GM12878 (cell line): ENCODE measurements around the gene CALN1. TPM values are rescaled to one million over a fixed set of nuclear protein-coding genes. Genes with fewer than 3 reads are reported as not detected.

Experiments
- ATAC-seq: fragments of 200-7000 bp; cut with Tn5 transposase; 3 replicates; pipeline ENCODE4 v1.9.1; 2020; ENCODE audit warnings: mild to moderate bottlenecking, moderate library complexity
- BruUV-seq: library from RNA; stranded (reverse); fragments of 400-500 nt; replicated peaks from 2 replicates; lab custom pipeline; 2021; lab: Mats Ljungman, UMichigan
- CTCF ChIA-PET: fragments of 300-600 bp; sonication (Branson Sonifier 250); formaldehyde crosslinking; extraction: SDS; loops from one replicate; lab custom pipeline; 2021; ENCODE audit warnings: inconsistent platforms; lab: Yijun Ruan, JAX
- POLR2A ChIA-PET: fragments of 350-600 bp; formaldehyde crosslinking; extraction: SDS; loops from one replicate; lab custom pipeline; 2021; ENCODE audit warnings: inconsistent platforms; lab: Charles Lee
- RAD21 ChIA-PET: fragments of 300-600 bp; sonication (Branson Sonifier 250); formaldehyde crosslinking; loops from one replicate; lab custom pipeline; 2023; ENCODE audit warnings: antibody characterized with exemption; ENCODE audit not compliant: unreplicated experiment; lab: Charles Lee
- SMC1A ChIA-PET: fragments of 300-600 bp; sonication (Branson Sonifier 250); formaldehyde crosslinking; loops from one replicate; lab custom pipeline; 2023; ENCODE audit not compliant: unreplicated experiment, uncharacterized antibody; lab: Charles Lee
- DNase-seq: peaks from one replicate; pipeline ENCODE4 v3.0.0-alpha.2; 2011; ENCODE audit warnings: low read depth, low spot score
- FAIRE-seq: peaks from 3 replicates; lab custom pipeline; 2011; peaks lifted over from hg19 to GRCh38; lab: Jason Lieb, UNC
- H2AFZ ChIP-seq: 2 replicates; pipeline ENCODE4 v1.6.0; 2011; ENCODE audit warnings: low read depth, low read length, control low read depth; ENCODE audit not compliant: control insufficient read depth
- H3K27ac ChIP-seq: 2 replicates; pipeline ENCODE4 v1.5.1; 2011; ENCODE audit warnings: control low read depth; ENCODE audit not compliant: control insufficient read depth, insufficient read depth
- H3K27me3 ChIP-seq, 2 experiments: replicated peaks in 1 of 2; 2 replicates each; pipeline versions ENCODE4 v1.6.0 to v1.6.1; 2011; ENCODE audit warnings: low read length in 1 of 2; ENCODE audit not compliant: control insufficient read depth in 2 of 2, insufficient read depth in 2 of 2
- H3K36me3 ChIP-seq, 2 experiments: 2 replicates each; pipeline ENCODE4 v1.5.1; 2011; ENCODE audit warnings: low read length in 1 of 2; ENCODE audit not compliant: control insufficient read depth in 2 of 2, insufficient read depth in 2 of 2
- H3K4me1 ChIP-seq: 2 replicates; pipeline ENCODE4 v1.6.1; 2011; ENCODE audit warnings: mild to moderate bottlenecking, low read length, moderate library complexity, mixed read lengths; ENCODE audit not compliant: control insufficient read depth, insufficient read depth
- H3K4me2 ChIP-seq: 2 replicates; pipeline ENCODE4 v1.6.0; 2011; ENCODE audit warnings: control low read depth; ENCODE audit not compliant: control insufficient read depth, insufficient read depth
- H3K4me3 ChIP-seq: fragments of 200-600 bp; sonication (generic); 2 replicates; pipeline ENCODE4 v1.5.1; 2016
- H3K79me2 ChIP-seq: 2 replicates; pipeline ENCODE4 v1.6.0; 2011; ENCODE audit warnings: low read length; ENCODE audit not compliant: control insufficient read depth, insufficient read depth
- H3K9ac ChIP-seq: 2 replicates; pipeline ENCODE4 v1.8.0; 2011; ENCODE audit warnings: low read length, control low read depth, mixed read lengths; ENCODE audit not compliant: control insufficient read depth, insufficient read depth
- H3K9me3 ChIP-seq: replicated peaks from 3 replicates; pipeline ENCODE4 v1.5.1; 2011; ENCODE audit warnings: mild to moderate bottlenecking, low read length; ENCODE audit not compliant: control insufficient read depth, insufficient read depth
- H4K20me1 ChIP-seq: 2 replicates; pipeline ENCODE4 v1.6.0; 2011; ENCODE audit not compliant: control insufficient read depth, insufficient read depth
- CHD1 ChIP-seq: IDR thresholded peaks from 2 replicates; pipeline ENCODE4 v1.6.1; 2012; ENCODE audit warnings: low read depth, low read length, improper control_type of control experiment
- DPF2 ChIP-seq: fragments of 450-650 bp; IDR thresholded peaks from 2 replicates; pipeline ENCODE4 v1.6.1; 2017; ENCODE audit warnings: mild to moderate bottlenecking
- IKZF2 ChIP-seq, 2 experiments: fragments of 450-650 bp; IDR thresholded peaks; 2 replicates each; pipeline ENCODE4 v1.6.1; 2017; ENCODE audit warnings: mild to moderate bottlenecking in 2 of 2, moderate library complexity in 2 of 2
- IRF4 ChIP-seq: IDR thresholded peaks from 2 replicates; pipeline ENCODE4 v1.6.1; 2011; ENCODE audit warnings: low read depth, low read length
- KAT2A ChIP-seq: conservative IDR thresholded peaks from 2 replicates; pipeline ENCODE4 v1.6.1; 2011; ENCODE audit warnings: low read depth, low read length; ENCODE audit not compliant: control insufficient read depth
- KDM1A ChIP-seq: fragments of 200-600 bp; sonication (generic); IDR thresholded peaks from 2 replicates; pipeline ENCODE4 v1.6.1; 2016; ENCODE audit warnings: borderline replicate concordance
- MTA2 ChIP-seq: fragments of 450-650 bp; IDR thresholded peaks from 2 replicates; pipeline ENCODE4 v1.6.1; 2016; ENCODE audit warnings: low read depth, mild to moderate bottlenecking, moderate library complexity
- MYB ChIP-seq: fragments of 150-350 bp; IDR thresholded peaks from 2 replicates; pipeline ENCODE4 v1.6.1; 2014; ENCODE audit warnings: mild to moderate bottlenecking, low read depth, low read length, borderline replicate concordance
- NFIC ChIP-seq: IDR thresholded peaks from 2 replicates; pipeline ENCODE4 v1.6.1; 2012; ENCODE audit warnings: low read depth, mild to moderate bottlenecking, inconsistent platforms, low read length, moderate library complexity
- NFXL1 ChIP-seq: fragments of 450-650 bp; IDR thresholded peaks from 2 replicates; pipeline ENCODE4 v1.6.1; 2017; ENCODE audit warnings: antibody characterized with exemption, mild to moderate bottlenecking, borderline replicate concordance
- NR2F1 ChIP-seq: fragments of 450-650 bp; conservative IDR thresholded peaks from 2 replicates; pipeline ENCODE4 v1.6.1; 2017; ENCODE audit warnings: mild to moderate bottlenecking
- RELA ChIP-seq: fragments of 450-650 bp; IDR thresholded peaks from 2 replicates; pipeline ENCODE4 v1.8.0; 2014; ENCODE audit warnings: borderline replicate concordance; ENCODE audit not compliant: partially characterized antibody
- SMAD5 ChIP-seq: IDR thresholded peaks from 2 replicates; pipeline ENCODE4 v1.6.1; 2016; ENCODE audit warnings: antibody characterized with exemption, low read depth
- SMARCA5 ChIP-seq: fragments of 450-650 bp; IDR thresholded peaks from 2 replicates; pipeline ENCODE4 v1.6.1; 2017; ENCODE audit warnings: mild to moderate bottlenecking
- WGBS: methylation state at CpG from one replicate; pipeline ENCODE4 v1.1.6; 2016; ENCODE audit warnings: low lambda C conversion rate; ENCODE audit not compliant: insufficient replicate concordance, insufficient coverage; ENCODE audit errors: missing lambda C conversion rate; 5-methylcytosine and 5-hydroxymethylcytosine counted together
- in situ Hi-C: fragments of 300-500 bp; cut with MboI; formaldehyde crosslinking; loops from 9 replicates; pipeline ENCODE4 v1.14.3; 2018; ENCODE audit warnings: mixed read lengths
- intact Hi-C: fragments of 100-400 bp; cut with micrococcal nuclease; formaldehyde crosslinking; loops from one replicate; pipeline ENCODE4 v1.14.2; 2022; ENCODE audit not compliant: unreplicated experiment
- polyA plus RNA-seq, 11 experiments: library from polyadenylated mRNA; depleted of rRNA in 4 of 11; unstranded in 6 of 11; stranded (reverse) in 5 of 11; fragments of >200 nt; fragmentation: Nextera tagmentation in 4 of 11; fragmentation: Illumina TruSeq in 1 of 11; extraction: Ambion mirVana in 4 of 11; extraction: Trizol in 1 of 11; gene quantifications; 1 replicate in 1 of 11; 2 replicates in 10 of 11; pipeline versions ENCODE4 v1.2.1 to v1.2.3, GENCODE V29; 2011 to 2016; ENCODE audit warnings: inconsistent platforms in 2 of 11, missing spikeins in 2 of 11, low read depth in 1 of 11
- total RNA-seq, 4 experiments: library from RNA; depleted of rRNA in 3 of 4; stranded (reverse); fragments of >200 nt in 3 of 4; fragmentation: Illumina TruSeq in 1 of 4; extraction: Trizol in 1 of 4; gene quantifications; 2 replicates each; pipeline versions ENCODE4 v1.2.1 to v1.2.3, GENCODE V29; 2013 to 2021
- TF ChIP-seq, protein P1 (sequence below): IDR thresholded peaks from 2 replicates; pipeline ENCODE4 v1.6.1; 2012; ENCODE audit warnings: mild to moderate bottlenecking, low read depth, low read length
- TF ChIP-seq, protein P2 (sequence below): fragments of 450-650 bp; IDR thresholded peaks from 2 replicates; pipeline ENCODE4 v1.6.1; 2017; ENCODE audit warnings: low read depth, mild to moderate bottlenecking, moderate library complexity
- TF ChIP-seq, protein P3 (sequence below): IDR thresholded peaks from 2 replicates; pipeline ENCODE4 v1.6.1; 2011; ENCODE audit warnings: mild to moderate bottlenecking, low read depth, low read length, moderate library complexity; ENCODE audit not compliant: insufficient replicate concordance

Gene CALN1
- total and polyA plus RNA-seq, 10 of the 15 experiments (the other 5 are each of a cell fraction or from before 2014, with no cell fraction given) = 0.48 to 15.3 (median 1.6) TPM

DNA sequence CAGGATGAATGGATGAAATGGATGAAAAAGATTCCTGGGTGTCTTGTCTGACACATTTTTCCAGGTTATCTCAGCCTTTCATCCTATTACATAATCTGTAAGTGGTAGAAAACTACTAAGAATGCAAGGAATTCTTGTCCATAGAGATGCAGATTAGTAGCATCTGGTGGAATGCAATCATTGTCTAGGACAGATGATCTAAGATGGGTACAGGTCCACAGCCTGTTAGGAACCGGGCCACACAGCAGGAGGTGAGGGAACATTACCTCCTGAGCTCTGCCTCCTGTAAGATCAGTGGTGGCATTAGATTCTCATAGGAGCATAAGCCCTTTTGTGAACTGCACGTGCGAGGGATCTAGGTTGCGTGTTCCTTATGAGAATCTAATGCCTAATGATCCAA lies 225.0 kb downstream of the CALN1 start:
- no peaks in the 10 kb centered on the region for H4K20me1 ChIP-seq
- intact Hi-C loops (no loop called here), in situ Hi-C loops (no loop called here)
- no peak overlapping the region for H3K27ac ChIP-seq
- no peak overlapping the region for H2AFZ ChIP-seq
- no peak overlapping the region for H3K4me2 ChIP-seq
- no peak overlapping the region for H3K9ac ChIP-seq
- H3K4me3 ChIP-seq = no peak overlapping the region
- DNase-seq (no peak), FAIRE-seq (no peak), ATAC-seq (no peak)
- no peaks in the 10 kb centered on the region for H3K27me3 ChIP-seq
- H3K9me3 ChIP-seq = no peaks in the 10 kb centered on the region
- BruUV-seq = no TSS peak
- H3K4me1 ChIP-seq = no peaks in the 10 kb centered on the region
- ChIA-PET CTCF (no interaction called here), RAD21 (no interaction called here), POLR2A (no interaction called here), SMC1A (no interaction called here)
- H3K79me2 ChIP-seq = no peaks in the 10 kb centered on the region
- 61% methylated on average over 4 of the region's 4 CpGs for WGBS
- no peaks in the 10 kb centered on the region for H3K36me3 ChIP-seq
- TF ChIP-seq KAT2A (no peak), KDM1A (no peak), CHD1 (no peak), RELA (no peak), DPF2 (no peak), MYB (no peak), IRF4 (no peak), NFIC (no peak), MTA2 (no peak), SMAD5 (no peak), NFXL1 (no peak), IKZF2 (IDR thresholded peaks at IDR 0.05) (no peak), NR2F1 (no peak), SMARCA5 (no peak)
- TF ChIP-seq, protein P1, sequence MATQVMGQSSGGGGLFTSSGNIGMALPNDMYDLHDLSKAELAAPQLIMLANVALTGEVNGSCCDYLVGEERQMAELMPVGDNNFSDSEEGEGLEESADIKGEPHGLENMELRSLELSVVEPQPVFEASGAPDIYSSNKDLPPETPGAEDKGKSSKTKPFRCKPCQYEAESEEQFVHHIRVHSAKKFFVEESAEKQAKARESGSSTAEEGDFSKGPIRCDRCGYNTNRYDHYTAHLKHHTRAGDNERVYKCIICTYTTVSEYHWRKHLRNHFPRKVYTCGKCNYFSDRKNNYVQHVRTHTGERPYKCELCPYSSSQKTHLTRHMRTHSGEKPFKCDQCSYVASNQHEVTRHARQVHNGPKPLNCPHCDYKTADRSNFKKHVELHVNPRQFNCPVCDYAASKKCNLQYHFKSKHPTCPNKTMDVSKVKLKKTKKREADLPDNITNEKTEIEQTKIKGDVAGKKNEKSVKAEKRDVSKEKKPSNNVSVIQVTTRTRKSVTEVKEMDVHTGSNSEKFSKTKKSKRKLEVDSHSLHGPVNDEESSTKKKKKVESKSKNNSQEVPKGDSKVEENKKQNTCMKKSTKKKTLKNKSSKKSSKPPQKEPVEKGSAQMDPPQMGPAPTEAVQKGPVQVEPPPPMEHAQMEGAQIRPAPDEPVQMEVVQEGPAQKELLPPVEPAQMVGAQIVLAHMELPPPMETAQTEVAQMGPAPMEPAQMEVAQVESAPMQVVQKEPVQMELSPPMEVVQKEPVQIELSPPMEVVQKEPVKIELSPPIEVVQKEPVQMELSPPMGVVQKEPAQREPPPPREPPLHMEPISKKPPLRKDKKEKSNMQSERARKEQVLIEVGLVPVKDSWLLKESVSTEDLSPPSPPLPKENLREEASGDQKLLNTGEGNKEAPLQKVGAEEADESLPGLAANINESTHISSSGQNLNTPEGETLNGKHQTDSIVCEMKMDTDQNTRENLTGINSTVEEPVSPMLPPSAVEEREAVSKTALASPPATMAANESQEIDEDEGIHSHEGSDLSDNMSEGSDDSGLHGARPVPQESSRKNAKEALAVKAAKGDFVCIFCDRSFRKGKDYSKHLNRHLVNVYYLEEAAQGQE = no peak
- TF ChIP-seq, protein P2, sequence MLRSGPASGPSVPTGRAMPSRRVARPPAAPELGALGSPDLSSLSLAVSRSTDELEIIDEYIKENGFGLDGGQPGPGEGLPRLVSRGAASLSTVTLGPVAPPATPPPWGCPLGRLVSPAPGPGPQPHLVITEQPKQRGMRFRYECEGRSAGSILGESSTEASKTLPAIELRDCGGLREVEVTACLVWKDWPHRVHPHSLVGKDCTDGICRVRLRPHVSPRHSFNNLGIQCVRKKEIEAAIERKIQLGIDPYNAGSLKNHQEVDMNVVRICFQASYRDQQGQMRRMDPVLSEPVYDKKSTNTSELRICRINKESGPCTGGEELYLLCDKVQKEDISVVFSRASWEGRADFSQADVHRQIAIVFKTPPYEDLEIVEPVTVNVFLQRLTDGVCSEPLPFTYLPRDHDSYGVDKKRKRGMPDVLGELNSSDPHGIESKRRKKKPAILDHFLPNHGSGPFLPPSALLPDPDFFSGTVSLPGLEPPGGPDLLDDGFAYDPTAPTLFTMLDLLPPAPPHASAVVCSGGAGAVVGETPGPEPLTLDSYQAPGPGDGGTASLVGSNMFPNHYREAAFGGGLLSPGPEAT = no peak
- TF ChIP-seq, protein P3, sequence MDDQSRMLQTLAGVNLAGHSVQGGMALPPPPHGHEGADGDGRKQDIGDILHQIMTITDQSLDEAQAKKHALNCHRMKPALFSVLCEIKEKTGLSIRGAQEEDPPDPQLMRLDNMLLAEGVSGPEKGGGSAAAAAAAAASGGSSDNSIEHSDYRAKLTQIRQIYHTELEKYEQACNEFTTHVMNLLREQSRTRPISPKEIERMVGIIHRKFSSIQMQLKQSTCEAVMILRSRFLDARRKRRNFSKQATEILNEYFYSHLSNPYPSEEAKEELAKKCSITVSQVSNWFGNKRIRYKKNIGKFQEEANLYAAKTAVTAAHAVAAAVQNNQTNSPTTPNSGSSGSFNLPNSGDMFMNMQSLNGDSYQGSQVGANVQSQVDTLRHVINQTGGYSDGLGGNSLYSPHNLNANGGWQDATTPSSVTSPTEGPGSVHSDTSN = no peak
